NCI-H1930 (cell line): ENCODE results near the gene SPACA5.
"Not testable (repeated sequence)": the region's sequence is repeated elsewhere in the genome, so short reads cannot be mapped to it uniquely, and the experiment has no call there.

Source experiments
- DNase-seq, 2 experiments: peaks; one replicate each; lab custom pipeline; 2025; lab: John Stamatoyannopoulos, UW

Gene SPACA5

GRCh38 chrX:48006688-48007087 is at the start of gene SPACA5:
TSS of gene SPACA5 (plus strand) at chrX:48006988. CDS start at chrX:48007803, 815 bp downstream.
- DNase-seq: not testable (repeated sequence)

- DNase-seq: not testable (repeated sequence)
Measured at GRCh38 chrX:47958206-47958605, 48.6 kb upstream of the SPACA5 start.

GRCh38 chrX:47958761-47959342 is 47.9 kb upstream of the SPACA5 start:
- no peak for DNase-seq

GRCh38 chrX:47960406-47960805 is 46.4 kb upstream of the SPACA5 start:
- DNase-seq: no peak

- DNase-seq: not testable (repeated sequence)
Measured at GRCh38 chrX:47961830-47962229, 45.0 kb upstream of the SPACA5 start.

- DNase-seq: not testable (repeated sequence)
Measured at GRCh38 chrX:47965526-47965925, 41.3 kb upstream of the SPACA5 start.

GRCh38 chrX:47973235-47973634 is 33.6 kb upstream of the SPACA5 start:
- DNase-seq: no peak

GRCh38 chrX:47976254-47977151 is 30.3 kb upstream of the SPACA5 start:
- no peak for DNase-seq

GRCh38 chrX:47991263-47992094 is 15.3 kb upstream of the SPACA5 start:
- DNase-seq: no peak

- no peak for DNase-seq
Measured at GRCh38 chrX:47992095-47992380, 14.8 kb upstream of the SPACA5 start.

GRCh38 chrX:47992669-47993068 is 14.1 kb upstream of the SPACA5 start:
- no peak for DNase-seq

- no peak for DNase-seq
Measured at GRCh38 chrX:48001260-48001659, 5.5 kb upstream of the SPACA5 start.

GRCh38 chrX:48002319-48002718 is 4.5 kb upstream of the SPACA5 start:
- DNase-seq: no peak

GRCh38 chrX:48002929-48003328 is 3.9 kb upstream of the SPACA5 start:
- no peak for DNase-seq

GRCh38 chrX:48003367-48003757 is 3.4 kb upstream of the SPACA5 start:
- DNase-seq: no peak

GRCh38 chrX:48003758-48004457 is 2.9 kb upstream of the SPACA5 start, which contains the start of gene ZNF182:
TSS of gene ZNF182 (minus strand) at chrX:48003989. CDS start at chrX:48002609, 1,380 bp downstream.
- peak; percentile 87 to 88 for DNase-seq

GRCh38 chrX:48009445-48009960 is 2.7 kb downstream of the SPACA5 start:
- DNase-seq: not testable (repeated sequence)

GRCh38 chrX:48016583-48017310 is 10.0 kb downstream of the SPACA5 start:
- not testable (repeated sequence) for DNase-seq

- not testable (repeated sequence) for DNase-seq
Measured at GRCh38 chrX:48019892-48020291, 13.1 kb downstream of the SPACA5 start.

GRCh38 chrX:48020472-48020871 is 13.7 kb downstream of the SPACA5 start:
- DNase-seq: not testable (repeated sequence)
